ENCODE data around the gene DNASE1L1.

DNA sequence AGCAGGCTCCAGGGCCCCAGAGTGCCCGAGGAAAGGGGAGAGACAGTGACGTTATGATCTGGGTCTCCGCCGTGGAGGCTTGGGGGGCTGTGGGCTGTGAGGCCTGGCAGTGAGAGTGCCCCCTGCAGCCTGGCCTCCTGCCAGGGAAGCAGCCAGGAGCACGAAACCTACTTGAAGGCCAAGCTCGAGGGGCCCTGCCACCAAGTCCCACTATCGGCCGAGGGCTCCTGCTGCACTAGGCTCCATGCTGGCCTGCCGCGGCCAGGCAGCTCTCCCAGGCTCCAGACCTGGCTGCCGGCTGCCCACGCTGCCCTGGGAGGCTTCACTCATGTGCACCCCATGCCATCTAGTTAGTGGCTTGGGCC, 53.3 kb downstream of the DNASE1L1 start:
- no peak for TF ChIP-seq POLR2AphosphoS5 (IDR thresholded peaks at IDR 0.05; ENCODE audit: low read depth, low read length)
- TF ChIP-seq, protein P1, sequence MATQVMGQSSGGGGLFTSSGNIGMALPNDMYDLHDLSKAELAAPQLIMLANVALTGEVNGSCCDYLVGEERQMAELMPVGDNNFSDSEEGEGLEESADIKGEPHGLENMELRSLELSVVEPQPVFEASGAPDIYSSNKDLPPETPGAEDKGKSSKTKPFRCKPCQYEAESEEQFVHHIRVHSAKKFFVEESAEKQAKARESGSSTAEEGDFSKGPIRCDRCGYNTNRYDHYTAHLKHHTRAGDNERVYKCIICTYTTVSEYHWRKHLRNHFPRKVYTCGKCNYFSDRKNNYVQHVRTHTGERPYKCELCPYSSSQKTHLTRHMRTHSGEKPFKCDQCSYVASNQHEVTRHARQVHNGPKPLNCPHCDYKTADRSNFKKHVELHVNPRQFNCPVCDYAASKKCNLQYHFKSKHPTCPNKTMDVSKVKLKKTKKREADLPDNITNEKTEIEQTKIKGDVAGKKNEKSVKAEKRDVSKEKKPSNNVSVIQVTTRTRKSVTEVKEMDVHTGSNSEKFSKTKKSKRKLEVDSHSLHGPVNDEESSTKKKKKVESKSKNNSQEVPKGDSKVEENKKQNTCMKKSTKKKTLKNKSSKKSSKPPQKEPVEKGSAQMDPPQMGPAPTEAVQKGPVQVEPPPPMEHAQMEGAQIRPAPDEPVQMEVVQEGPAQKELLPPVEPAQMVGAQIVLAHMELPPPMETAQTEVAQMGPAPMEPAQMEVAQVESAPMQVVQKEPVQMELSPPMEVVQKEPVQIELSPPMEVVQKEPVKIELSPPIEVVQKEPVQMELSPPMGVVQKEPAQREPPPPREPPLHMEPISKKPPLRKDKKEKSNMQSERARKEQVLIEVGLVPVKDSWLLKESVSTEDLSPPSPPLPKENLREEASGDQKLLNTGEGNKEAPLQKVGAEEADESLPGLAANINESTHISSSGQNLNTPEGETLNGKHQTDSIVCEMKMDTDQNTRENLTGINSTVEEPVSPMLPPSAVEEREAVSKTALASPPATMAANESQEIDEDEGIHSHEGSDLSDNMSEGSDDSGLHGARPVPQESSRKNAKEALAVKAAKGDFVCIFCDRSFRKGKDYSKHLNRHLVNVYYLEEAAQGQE (IDR thresholded peaks at IDR 0.05; ENCODE audit: insufficient read depth in 1 of 2, low read depth in 2 of 2, low read length in 2 of 2), result no peak
- TF ChIP-seq SIN3A (IDR thresholded peaks at IDR 0.05; ENCODE audit: borderline replicate concordance, insufficient read depth, low read length), result no peak
- TF ChIP-seq TAF1 (IDR thresholded peaks at IDR 0.05; ENCODE audit: borderline replicate concordance, insufficient read depth, low read length), result no peak
- no peak for TF ChIP-seq FOXP2 (optimal IDR thresholded peaks at IDR 0.05; ENCODE audit: borderline replicate concordance, extremely low read depth, extremely low read length, insufficient read depth)

All from PFSK-1 (cell line).